H1 (cell line): ENCODE data around the gene ACAA1. TPM values are rescaled to one million over a fixed set of nuclear protein-coding genes. Genes with fewer than 3 reads are reported as not detected.
A peak's percentile ranks its signal among the peaks of the same experiment; 100 is the strongest.

Source experiments
- CTCF ChIA-PET: fragments of 300-600 bp; sonication (Branson Sonifier 250); formaldehyde crosslinking; loops from one replicate; lab custom pipeline; 2021; ENCODE audit not compliant: partially characterized antibody; lab: Charles Lee
- POLR2A ChIA-PET: fragments of 300-600 bp; sonication (Branson Sonifier 250); formaldehyde crosslinking; loops from one replicate; lab custom pipeline; 2021; ENCODE audit warnings: inconsistent platforms; ENCODE audit not compliant: partially characterized antibody; lab: Charles Lee
- DNase-seq, 2 experiments: peaks; one replicate each; pipeline versions ENCODE4 v3.0.0 to v3.0.0-alpha.2; 2010 to 2022; ENCODE audit warnings: low spot score in 2 of 2, low read depth in 1 of 2, mixed read lengths in 1 of 2
- FAIRE-seq: peaks from 2 replicates; lab custom pipeline; 2011; peaks lifted over from hg19 to GRCh38; lab: Jason Lieb, UNC
- H2AFZ ChIP-seq: 2 replicates; pipeline ENCODE4 v1.8.1; 2012; ENCODE audit warnings: low read length, inconsistent platforms
- H2AK5ac ChIP-seq: 2 replicates; pipeline ENCODE4 v1.6.1; 2013; ENCODE audit warnings: low read depth, low read length
- H2BK120ac ChIP-seq: replicated peaks from 2 replicates; pipeline ENCODE3; 2013; ENCODE audit warnings: low read depth, low read length, inconsistent platforms
- H2BK12ac ChIP-seq: 2 replicates; pipeline ENCODE4 v1.6.1; 2013; ENCODE audit warnings: low read depth, low read length
- H2BK15ac ChIP-seq: 2 replicates; pipeline ENCODE4 v1.6.1; 2013; ENCODE audit warnings: low read length
- H2BK20ac ChIP-seq: 2 replicates; pipeline ENCODE4 v1.6.1; 2013; ENCODE audit warnings: low read length
- H2BK5ac ChIP-seq: 2 replicates; pipeline ENCODE4 v1.6.1; 2013; ENCODE audit warnings: low read depth, low read length
- H3K14ac ChIP-seq: 2 replicates; pipeline ENCODE4 v1.6.1; 2013; ENCODE audit warnings: inconsistent platforms; ENCODE audit not compliant: insufficient read length
- H3K18ac ChIP-seq: 2 replicates; pipeline ENCODE4 v1.6.1; 2013; ENCODE audit warnings: low read length; ENCODE audit errors: extremely low read depth
- H3K23ac ChIP-seq: 2 replicates; pipeline ENCODE4 v1.6.1; 2013; ENCODE audit warnings: inconsistent platforms; ENCODE audit not compliant: insufficient read length
- H3K23me2 ChIP-seq: 2 replicates; pipeline ENCODE4 v1.6.1; 2013; ENCODE audit warnings: low read depth, low read length
- H3K27ac ChIP-seq: 2 replicates; pipeline ENCODE4 v1.6.1; 2011; ENCODE audit warnings: low read depth, low read length, inconsistent platforms
- H3K27me3 ChIP-seq, 4 experiments: replicated peaks in 1 of 4; 1 replicate in 1 of 4; 2 replicates in 3 of 4; pipeline versions ENCODE4 v1.6.1 to v1.8.1; 2011 to 2013; ENCODE audit warnings: low read length in 3 of 4, mild to moderate bottlenecking in 3 of 4, inconsistent platforms in 2 of 4, mixed read lengths in 2 of 4, moderate library complexity in 1 of 4; ENCODE audit not compliant: control insufficient read depth in 3 of 4, insufficient read depth in 3 of 4; ENCODE audit errors: extremely low read depth in 1 of 4
- H3K36me3 ChIP-seq, 4 experiments: 2 replicates each; pipeline versions ENCODE4 v1.6.1 to v1.8.1; 2011 to 2013; ENCODE audit warnings: mild to moderate bottlenecking in 4 of 4, low read length in 3 of 4, moderate library complexity in 2 of 4, control low read depth in 1 of 4, inconsistent platforms in 1 of 4; ENCODE audit not compliant: insufficient read depth in 4 of 4, control insufficient read depth in 2 of 4
- H3K4ac ChIP-seq: replicated peaks from 2 replicates; pipeline ENCODE3; 2013; ENCODE audit warnings: low read length, low read depth, mixed read lengths, inconsistent platforms; ENCODE audit not compliant: insufficient read length
- H3K4me1 ChIP-seq, 4 experiments: replicated peaks in 1 of 4; 1 replicate in 1 of 4; 2 replicates in 3 of 4; pipeline versions ENCODE4 v1.6.1 to v1.8.1; 2011 to 2013; ENCODE audit warnings: low read length in 3 of 4, inconsistent platforms in 2 of 4, mixed read lengths in 1 of 4; ENCODE audit not compliant: insufficient read depth in 4 of 4, control insufficient read depth in 3 of 4
- H3K4me2 ChIP-seq, 2 experiments: 2 replicates each; pipeline versions ENCODE4 v1.6.1 to v1.8.1; 2011 to 2013; ENCODE audit warnings: low read depth in 2 of 2, low read length in 2 of 2, control low read depth in 1 of 2, inconsistent platforms in 1 of 2, mild to moderate bottlenecking in 1 of 2; ENCODE audit not compliant: insufficient read depth in 1 of 2
- H3K4me3 ChIP-seq, 4 experiments: fragments of 200-600, 300-600 bp in 1 of 4; sonication (generic), shearing (Covaris generic), sonication (Bioruptor Twin) in 1 of 4; 2 replicates each; pipeline versions ENCODE4 v1.5.1 to v1.8.1; 2011 to 2016; ENCODE audit warnings: low read length in 4 of 4, low read depth in 3 of 4, control low read depth in 2 of 4, inconsistent platforms in 2 of 4, mild to moderate bottlenecking in 2 of 4, mixed read lengths in 1 of 4, moderate library complexity in 1 of 4; ENCODE audit not compliant: insufficient read depth in 2 of 4; ENCODE audit errors: extremely low read depth in 1 of 4
- H3K56ac ChIP-seq: replicated peaks from 2 replicates; pipeline ENCODE3; 2013; ENCODE audit warnings: low read depth, mild to moderate bottlenecking, mixed read lengths, low read length, inconsistent platforms; ENCODE audit not compliant: insufficient read length
- H3K79me1 ChIP-seq: 2 replicates; pipeline ENCODE4 v1.6.1; 2013; ENCODE audit warnings: low read depth, low read length, control low read depth
- H3K79me2 ChIP-seq, 2 experiments: 2 replicates each; pipeline versions ENCODE4 v1.6.1 to v1.8.1; 2012 to 2013; ENCODE audit warnings: low read length in 2 of 2, mild to moderate bottlenecking in 2 of 2, inconsistent platforms in 1 of 2; ENCODE audit not compliant: insufficient read depth in 2 of 2, control insufficient read depth in 1 of 2
- H3K9ac ChIP-seq, 4 experiments: replicated peaks in 1 of 4; 1 replicate in 1 of 4; 2 replicates in 3 of 4; pipeline versions ENCODE4 v1.6.1 to v1.8.1; 2011 to 2013; ENCODE audit warnings: low read depth in 3 of 4, low read length in 3 of 4, control low read depth in 2 of 4, mild to moderate bottlenecking in 2 of 4, moderate library complexity in 2 of 4, inconsistent platforms in 1 of 4; ENCODE audit errors: extremely low read depth in 1 of 4
- H3K9me3 ChIP-seq, 2 experiments: 2 replicates each; pipeline versions ENCODE4 v1.6.1 to v1.8.1; 2012 to 2013; ENCODE audit warnings: mild to moderate bottlenecking in 2 of 2, moderate library complexity in 2 of 2, control low read depth in 1 of 2, inconsistent platforms in 1 of 2, low read depth in 1 of 2, low read length in 1 of 2, mixed read lengths in 1 of 2; ENCODE audit not compliant: insufficient read depth in 2 of 2
- H4K20me1 ChIP-seq, 2 experiments: replicated peaks in 1 of 2; 2 replicates each; pipeline versions ENCODE3 to v1.8.1; 2011 to 2013; ENCODE audit warnings: inconsistent platforms in 2 of 2, low read length in 2 of 2, mild to moderate bottlenecking in 1 of 2; ENCODE audit not compliant: insufficient read depth in 2 of 2, control insufficient read depth in 1 of 2
- H4K5ac ChIP-seq: 2 replicates; pipeline ENCODE4 v1.6.1; 2013; ENCODE audit warnings: low read length, low read depth, mixed read lengths, inconsistent platforms; ENCODE audit not compliant: insufficient read length
- H4K8ac ChIP-seq: 2 replicates; pipeline ENCODE4 v1.8.0; 2013; ENCODE audit warnings: mild to moderate bottlenecking, moderate library complexity, low read length, inconsistent platforms; ENCODE audit not compliant: insufficient read depth; ENCODE audit errors: extremely low read depth
- H4K91ac ChIP-seq: replicated peaks from 2 replicates; pipeline ENCODE3; 2013; ENCODE audit warnings: low read length, mixed read lengths, inconsistent platforms; ENCODE audit not compliant: insufficient read length
- ATF3 ChIP-seq: IDR thresholded peaks from 2 replicates; pipeline ENCODE4 v1.6.1; 2011; ENCODE audit warnings: low read depth, mild to moderate bottlenecking, low read length; ENCODE audit not compliant: insufficient read depth
- KDM4A ChIP-seq: IDR thresholded peaks from one replicate; pipeline ENCODE4 v1.7.1; 2012; ENCODE audit warnings: low read depth, mild to moderate bottlenecking, moderate library complexity, low read length, inconsistent platforms; ENCODE audit not compliant: severe bottlenecking
- POU5F1 ChIP-seq: IDR thresholded peaks from 2 replicates; pipeline ENCODE4 v1.6.1; 2011; ENCODE audit warnings: low read depth, mild to moderate bottlenecking, low read length, moderate library complexity
- RFX5 ChIP-seq: IDR thresholded peaks from 2 replicates; pipeline ENCODE4 v1.6.1; 2011; ENCODE audit warnings: low read depth, low read length, improper control_type of control experiment, borderline replicate concordance
- WGBS, 2 experiments: shearing (Covaris generic) in 1 of 2; methylation state at CpG; one replicate each; pipeline versions ENCODE4 v1.1.6 to v1.1.7; 2013 to 2015; ENCODE audit warnings: low lambda C conversion rate in 2 of 2, mixed read lengths in 2 of 2, inconsistent platforms in 1 of 2, low coverage in 1 of 2, missing lambda C conversion rate in 1 of 2; ENCODE audit not compliant: insufficient replicate concordance in 2 of 2, insufficient coverage in 1 of 2, insufficient read length in 1 of 2; ENCODE audit errors: extremely low coverage in 1 of 2, missing lambda C conversion rate in 1 of 2; 5-methylcytosine and 5-hydroxymethylcytosine counted together
- polyA plus RNA-seq, 7 experiments: library from polyadenylated mRNA; depleted of rRNA in 3 of 7; stranded (reverse) in 5 of 7; unstranded in 2 of 7; fragments of >200 nt in 5 of 7; fragments of 200-250 nt in 2 of 7; gene quantifications; 1 replicate in 5 of 7; 2 replicates in 1 of 7; 4 replicates in 1 of 7; pipeline versions ENCODE4 v1.2.1 to v1.2.3, GENCODE V29; 2011 to 2013; ENCODE audit warnings: missing spikeins in 2 of 7, mixed read lengths in 2 of 7
- total RNA-seq: library from RNA; stranded (reverse); fragmentation: NEBNext Ultra II Directional; extraction: Animal tissue kit (Norgen Biotek cat#: 25700); gene quantifications from 2 replicates; pipeline ENCODE4 v1.2.1, GENCODE V29; 2021

Gene ACAA1
- total and polyA plus RNA-seq, 2 of the 8 experiments (the other 6 are each of a cell fraction or from before 2014, with no cell fraction given), result 23.1 to 34.8 TPM

GRCh38 chr3:38085311-38085942 is 51.5 kb downstream of the ACAA1 start:
- no peak overlapping the region for H3K4ac ChIP-seq
- CTCF ChIA-PET, result interaction anchor here (0.6 to 1.7 kb wide), 7 partner anchors 9 to 581 kb away, joined by 3 to 5 read pairs (median 3); no protein-coding TSS in a partner anchor
- no peak for DNase-seq

More at GRCh38 chr3:38085311-38085942, 51.5 kb downstream of the ACAA1 start:
- no peak overlapping the region for H3K23ac ChIP-seq
- H3K4me1 ChIP-seq, result no peaks in the 10 kb centered on the region
- H3K79me1 ChIP-seq, result no peaks in the 10 kb centered on the region
- TF ChIP-seq KDM4A (no peak), ATF3 (no peak), POU5F1 (no peak), RFX5 (no peak)
- POLR2A ChIA-PET, result no interaction called here
- H2BK20ac ChIP-seq, result no peak overlapping the region
- H2BK120ac ChIP-seq, result no peak overlapping the region
- no peak overlapping the region for H3K4me2 ChIP-seq
- no peak overlapping the region for H4K5ac ChIP-seq
- H3K79me2 ChIP-seq, result no peaks in the 10 kb centered on the region
- no peak for FAIRE-seq
- H2BK12ac ChIP-seq, result 0 out of 2 replicates have a peak overlapping the region, but pooled peaks have one; percentile 43
- H3K27ac ChIP-seq, result no peak overlapping the region
- H3K36me3 ChIP-seq, result no peaks in the 10 kb centered on the region
- no peaks in the 10 kb centered on the region for H3K27me3 ChIP-seq
- H3K18ac ChIP-seq, result no peak overlapping the region
- H3K23me2 ChIP-seq, result peaks cover 4% of the 10 kb centered on the region; the same call in 1 of the 2 replicates
- no peak overlapping the region for H3K4me3 ChIP-seq
- no peak overlapping the region for H2BK5ac ChIP-seq
- H3K56ac ChIP-seq, result no peak overlapping the region
- WGBS, 2 experiments, result 92% methylated on average over 11 of the region's 11 CpGs; no CpG with 5 or more reads in 1 of the 2 experiments
- no peak overlapping the region for H2BK15ac ChIP-seq
- H4K20me1 ChIP-seq, result no peaks in the 10 kb centered on the region
- no peak overlapping the region for H2AFZ ChIP-seq
- peaks cover 8% of the 10 kb centered on the region in 2 experiments for H3K9me3 ChIP-seq
- no peak overlapping the region for H3K9ac ChIP-seq
- H4K91ac ChIP-seq, result no peak overlapping the region
- H2AK5ac ChIP-seq, result no peak overlapping the region
- H4K8ac ChIP-seq, result no peak overlapping the region
- no peak overlapping the region for H3K14ac ChIP-seq
